T47D (cell line): ENCODE measurements around the gene MEGF6.
"Not testable (repeated sequence)": the region's sequence is repeated elsewhere in the genome, so short reads cannot be mapped to it uniquely, and the experiment has no call there.

Experiments used
- DNase-seq, 2 experiments: peaks; one replicate each; pipeline versions ENCODE4 v3.0.0 to v3.0.0-alpha.2; 2011 to 2012; ENCODE audit warnings: low read depth in 1 of 2, low spot score in 1 of 2
- JUND ChIP-seq: IDR thresholded peaks from 2 replicates; pipeline ENCODE4 v1.6.1; 2012; ENCODE audit warnings: low read depth
- in situ Hi-C: cut with HindIII; loops from 2 replicates; pipeline ENCODE4 v1.10.0; 2016; ENCODE audit warnings: low sequenced_read_pairs, low pct_unique_long_range_greater_than_20kb

The MEGF6 gene

DNA sequence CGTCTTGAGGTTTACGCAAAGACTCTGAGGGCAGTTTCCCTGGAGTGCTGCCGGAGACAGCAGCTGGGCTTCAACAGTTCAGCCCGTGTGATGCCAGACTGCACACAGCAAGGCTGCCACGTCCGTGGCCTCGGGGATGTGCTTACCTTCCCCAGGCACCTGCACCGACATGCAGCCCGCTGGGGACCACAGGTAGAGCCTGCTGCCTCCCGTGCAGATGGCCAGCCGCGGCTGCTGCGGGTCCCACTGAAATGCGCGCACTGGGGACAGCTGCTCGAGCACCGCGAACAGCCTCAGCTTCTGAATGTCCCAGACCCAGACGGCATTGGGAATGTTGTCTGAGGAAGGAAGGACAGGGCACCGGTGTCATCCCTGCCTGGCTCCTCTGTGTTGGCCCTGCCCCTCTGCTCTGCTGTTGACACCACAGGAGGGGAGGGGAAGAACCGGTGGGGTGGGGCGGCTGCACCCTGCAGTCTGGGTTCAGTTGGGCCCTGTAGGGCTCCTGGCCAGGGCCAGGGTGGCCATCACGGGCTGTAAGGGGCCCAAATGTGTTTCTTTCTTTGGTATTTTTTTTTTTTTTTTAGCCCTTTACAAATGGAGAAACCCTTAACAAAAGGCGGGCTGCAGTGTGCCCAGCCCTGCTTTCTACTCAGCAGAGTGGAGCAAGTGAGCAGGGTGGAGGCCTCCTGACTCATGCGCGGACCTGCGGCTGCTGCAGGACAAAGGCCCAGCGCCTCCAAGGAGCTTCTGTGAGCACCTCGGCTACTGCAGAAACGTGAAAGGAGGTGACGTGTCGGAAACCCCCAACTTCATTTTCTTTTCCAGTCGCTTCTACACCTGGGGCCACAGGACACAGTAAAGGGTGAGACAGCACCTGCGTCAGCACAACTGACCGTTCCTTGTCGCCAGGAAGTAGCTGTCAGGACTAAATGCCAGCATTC lies 20.3 kb upstream of the MEGF6 start:
- in situ Hi-C loops = no loop called here
- TF ChIP-seq JUND = no peak
- DNase-seq = no peak

DNA sequence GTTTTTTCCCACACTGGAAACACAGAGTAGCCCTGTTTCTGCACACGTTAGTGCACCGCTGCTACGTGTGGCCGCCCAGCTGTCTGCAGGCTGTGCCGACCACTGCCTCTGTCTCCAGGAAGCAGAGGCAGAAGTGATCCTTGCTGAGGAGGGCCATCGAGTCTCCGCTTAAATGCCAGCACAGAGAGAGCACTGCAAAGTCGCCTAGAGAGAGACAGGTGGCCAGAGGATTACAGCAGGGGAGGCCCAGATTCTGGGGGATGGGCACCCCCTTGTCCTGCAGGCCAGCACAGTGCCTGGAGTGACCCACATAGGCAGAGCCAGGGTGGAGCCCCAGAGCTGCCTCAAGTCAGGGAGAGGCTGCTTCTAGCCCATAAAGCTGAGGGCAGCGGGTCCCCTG lies 19.6 kb upstream of the MEGF6 start:
- in situ Hi-C loops = no loop called here
- no peak for DNase-seq
- no peak for TF ChIP-seq JUND

DNA sequence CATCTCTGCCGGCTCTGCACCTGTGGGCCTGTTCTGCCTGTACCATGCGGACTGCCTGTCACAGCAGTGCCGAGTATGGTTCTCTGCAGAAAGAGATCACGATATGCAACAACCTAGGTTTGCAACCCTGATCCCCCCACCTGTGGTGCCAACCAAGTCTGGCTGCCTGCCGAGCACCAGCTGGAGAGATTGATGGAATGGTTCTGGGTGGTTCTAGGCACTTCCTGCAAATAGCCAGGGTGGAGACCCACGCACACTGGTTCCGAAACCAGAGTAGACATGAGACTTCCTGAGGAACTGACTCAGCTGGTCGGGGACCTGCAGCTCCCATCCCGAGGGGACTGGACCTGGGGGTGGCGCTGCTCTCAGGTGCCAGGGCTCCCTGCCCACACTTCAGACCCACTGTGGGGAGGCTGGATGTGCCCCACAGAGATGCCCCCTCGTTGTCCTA lies 18.9 kb upstream of the MEGF6 start:
- no peak for TF ChIP-seq JUND
- in situ Hi-C loops = no loop called here
- DNase-seq = no peak

DNA sequence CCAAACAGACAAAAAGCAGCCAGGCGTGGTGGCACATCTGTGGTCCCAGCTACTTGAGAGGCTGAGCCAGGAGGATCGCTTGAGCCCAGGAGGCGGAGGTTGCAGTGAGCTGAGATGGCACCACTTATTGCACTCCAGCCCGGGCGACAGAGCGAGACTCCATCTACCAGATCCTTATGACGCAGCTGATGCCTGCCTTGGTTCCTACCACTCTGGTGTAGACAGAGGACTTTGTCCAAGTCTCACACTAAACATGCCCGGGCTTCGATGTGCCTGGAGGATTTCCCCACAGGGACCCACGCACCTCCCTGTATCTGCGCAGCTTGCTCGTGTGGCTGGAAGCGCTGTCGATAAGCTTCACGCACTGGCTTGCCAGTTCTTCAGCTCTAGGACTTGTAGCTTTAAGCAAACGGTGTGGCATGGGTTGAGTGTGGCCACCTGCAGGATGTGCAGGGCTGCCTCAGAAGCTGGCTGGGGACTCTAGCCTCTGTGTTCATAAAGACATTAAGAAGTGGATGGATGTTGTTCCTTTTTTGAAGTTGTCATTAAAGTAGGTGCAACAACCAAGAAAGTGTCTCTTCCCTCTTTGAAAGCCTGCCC lies 18.4 kb upstream of the MEGF6 start:
- TF ChIP-seq JUND = no peak
- in situ Hi-C loops = no loop called here
- DNase-seq = no peak

DNA sequence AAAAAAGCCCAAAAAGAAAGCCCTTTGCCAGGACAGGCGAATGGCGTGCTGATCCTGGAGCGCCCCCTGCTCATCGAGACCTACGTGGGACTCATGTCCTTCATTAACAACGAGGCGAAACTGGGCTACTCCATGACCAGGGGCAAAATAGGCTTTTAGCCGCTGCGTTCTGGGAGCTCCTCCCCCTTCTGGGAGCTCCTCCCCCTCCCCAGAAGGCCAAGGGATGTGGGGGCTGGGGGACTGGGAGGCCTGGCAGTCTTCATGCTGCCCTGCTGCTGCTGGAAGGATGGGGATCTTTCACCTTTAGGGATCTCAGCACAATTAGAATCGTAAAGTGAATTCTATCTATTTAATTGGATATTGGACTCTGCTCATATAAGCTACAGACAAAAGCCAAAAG lies 17.1 kb upstream of the MEGF6 start:
- TF ChIP-seq JUND = no peak
- no peak for DNase-seq
- in situ Hi-C loops = no loop called here

DNA sequence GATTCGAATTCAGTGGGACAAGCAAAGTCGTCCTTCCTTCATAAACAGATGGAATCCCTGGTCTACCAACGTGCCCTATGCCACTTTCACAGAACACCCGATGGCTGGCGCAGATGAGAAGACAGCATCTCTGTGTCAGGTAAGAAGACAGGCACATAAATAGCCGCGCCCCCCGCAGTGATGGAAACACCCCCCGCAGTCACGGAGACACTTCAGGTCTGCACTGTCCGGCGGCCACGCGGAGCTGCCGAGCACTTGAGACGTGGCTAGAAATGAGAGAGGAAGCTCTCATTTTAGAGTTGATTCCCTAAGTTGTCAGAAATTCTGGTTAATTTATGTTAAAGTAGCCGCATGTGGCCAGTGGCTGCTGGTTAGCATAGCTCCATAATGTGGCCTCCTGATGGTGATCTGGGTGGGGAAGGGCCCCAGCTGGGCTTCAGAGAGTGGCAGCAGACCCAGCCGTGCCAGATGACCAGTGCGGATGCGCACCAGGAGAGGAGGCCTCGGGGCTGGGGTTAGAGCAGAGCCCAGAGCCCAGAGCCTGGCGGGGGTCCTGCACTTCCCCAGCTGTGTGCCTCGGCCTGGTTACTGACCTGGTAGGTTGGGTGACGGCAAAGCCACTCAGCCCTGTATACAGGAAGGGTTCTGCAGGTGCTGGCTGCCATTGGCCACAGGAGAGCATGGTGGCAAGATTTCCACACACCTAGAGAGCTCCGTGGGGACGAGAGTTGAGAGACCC lies 16.4 kb upstream of the MEGF6 start:
- no peak for TF ChIP-seq JUND
- in situ Hi-C loops = no loop called here
- no peak for DNase-seq

DNA sequence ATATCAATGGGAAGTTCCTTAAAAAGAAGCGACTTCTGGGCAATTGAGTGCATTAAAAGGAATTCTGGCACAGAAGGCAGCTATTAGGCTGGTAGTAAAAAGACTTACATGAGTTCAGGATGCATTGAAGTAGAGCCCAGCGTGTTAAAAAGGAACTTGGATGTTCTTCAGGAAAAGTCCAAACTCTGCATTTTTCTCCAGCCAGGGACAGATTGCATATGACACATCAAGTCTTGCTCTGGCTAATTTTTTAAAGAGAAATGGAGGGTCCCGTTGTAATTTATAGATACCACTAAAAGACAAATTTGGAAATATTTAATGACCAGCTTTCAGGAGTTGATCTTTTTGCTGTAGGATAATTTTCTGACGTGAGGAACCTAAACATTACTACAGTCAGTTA lies 14.7 kb upstream of the MEGF6 start:
- no peak for DNase-seq
- in situ Hi-C loops = no loop called here
- TF ChIP-seq JUND = no peak

DNA sequence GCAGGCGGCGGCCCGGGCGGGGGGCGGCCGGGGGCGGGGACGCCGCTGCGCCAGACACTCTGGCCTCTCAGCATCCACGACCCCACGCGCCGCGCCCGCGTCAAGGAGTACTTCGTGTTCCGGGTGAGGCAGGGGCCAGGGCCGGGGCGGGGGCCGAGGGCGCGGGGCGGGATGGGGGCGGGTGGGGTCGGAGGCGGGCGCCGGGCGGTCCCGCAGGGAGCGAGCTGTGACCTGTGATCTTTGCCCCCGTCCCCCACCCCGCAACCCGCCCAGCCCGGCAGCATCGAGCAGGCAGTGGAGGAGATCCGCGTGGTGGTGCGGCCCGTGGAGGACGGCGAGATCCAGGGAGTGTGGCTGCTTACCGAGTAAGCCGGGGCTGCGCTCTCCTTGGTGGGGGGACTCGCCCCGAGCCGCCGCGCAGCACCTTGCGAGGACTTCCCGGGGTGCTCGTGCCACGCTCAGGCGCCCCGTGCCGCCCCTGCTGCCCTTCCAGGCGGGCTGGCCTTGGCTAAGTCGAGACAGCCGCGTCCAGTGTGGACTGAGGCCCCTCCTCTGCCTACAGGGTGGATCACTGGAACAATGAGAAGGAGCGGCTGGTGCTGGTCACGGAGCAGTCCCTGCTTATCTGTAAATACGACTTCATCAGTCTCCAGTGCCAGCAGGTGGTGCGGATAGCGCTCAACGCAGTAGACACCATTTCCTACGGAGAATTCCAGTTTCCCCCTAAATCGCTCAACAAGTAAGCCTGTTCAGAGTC lies 14.0 kb upstream of the MEGF6 start:
- no peak for DNase-seq
- in situ Hi-C loops = no loop called here
- no peak for TF ChIP-seq JUND

DNA sequence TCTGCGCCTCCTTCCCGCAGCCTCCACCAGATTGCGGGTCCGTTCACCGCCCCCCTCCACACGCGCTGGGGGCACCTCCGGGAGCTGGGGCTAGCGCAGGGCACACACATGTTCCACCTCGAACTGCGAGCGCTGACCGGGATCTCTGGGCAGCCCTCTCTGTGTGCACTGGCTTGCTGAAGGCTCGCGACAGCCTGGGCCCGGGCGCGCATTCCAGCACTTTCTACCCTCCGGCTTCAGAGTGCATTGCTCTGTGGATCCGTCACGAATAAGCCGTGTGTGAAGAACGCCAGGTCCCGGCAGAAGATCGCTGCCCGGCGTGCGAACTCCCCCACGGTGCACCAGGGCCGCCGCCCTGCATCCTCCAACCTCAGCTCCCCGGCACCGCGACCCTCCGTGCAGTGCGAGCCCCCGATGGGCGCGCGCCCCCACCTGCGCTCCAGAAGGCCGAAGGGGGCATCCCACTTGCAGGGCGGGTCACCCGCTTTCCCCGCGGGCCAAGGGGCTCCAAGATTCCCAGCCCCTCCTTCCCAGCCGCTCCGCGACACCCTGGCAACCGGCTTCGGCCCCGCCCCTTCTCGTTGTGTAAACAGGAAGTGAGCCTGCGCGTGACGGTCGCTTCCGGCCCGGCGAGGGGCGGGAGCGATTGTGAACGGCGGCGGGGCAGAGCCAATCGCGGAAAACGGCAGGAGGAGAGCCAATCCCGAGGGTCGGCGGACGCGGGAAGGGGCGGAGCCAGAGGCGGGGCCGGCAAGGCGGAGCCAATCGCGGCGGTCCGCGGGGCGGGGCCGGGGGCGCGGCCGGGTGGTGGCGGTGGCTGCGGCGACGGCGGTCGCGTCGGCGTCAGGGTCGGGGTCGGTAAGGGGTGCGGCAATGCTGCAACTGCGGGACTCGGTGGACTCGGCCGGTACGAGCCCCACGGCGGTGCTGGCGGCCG lies 13.2 kb upstream of the MEGF6 start, which contains the start of gene TPRG1L:
TSS of gene TPRG1L (plus strand) at position 816 of the 937 bp plus-strand sequence. CDS start at position 874, 58 bp downstream.
- TF ChIP-seq JUND = no peak
- in situ Hi-C loops = no loop called here

DNA sequence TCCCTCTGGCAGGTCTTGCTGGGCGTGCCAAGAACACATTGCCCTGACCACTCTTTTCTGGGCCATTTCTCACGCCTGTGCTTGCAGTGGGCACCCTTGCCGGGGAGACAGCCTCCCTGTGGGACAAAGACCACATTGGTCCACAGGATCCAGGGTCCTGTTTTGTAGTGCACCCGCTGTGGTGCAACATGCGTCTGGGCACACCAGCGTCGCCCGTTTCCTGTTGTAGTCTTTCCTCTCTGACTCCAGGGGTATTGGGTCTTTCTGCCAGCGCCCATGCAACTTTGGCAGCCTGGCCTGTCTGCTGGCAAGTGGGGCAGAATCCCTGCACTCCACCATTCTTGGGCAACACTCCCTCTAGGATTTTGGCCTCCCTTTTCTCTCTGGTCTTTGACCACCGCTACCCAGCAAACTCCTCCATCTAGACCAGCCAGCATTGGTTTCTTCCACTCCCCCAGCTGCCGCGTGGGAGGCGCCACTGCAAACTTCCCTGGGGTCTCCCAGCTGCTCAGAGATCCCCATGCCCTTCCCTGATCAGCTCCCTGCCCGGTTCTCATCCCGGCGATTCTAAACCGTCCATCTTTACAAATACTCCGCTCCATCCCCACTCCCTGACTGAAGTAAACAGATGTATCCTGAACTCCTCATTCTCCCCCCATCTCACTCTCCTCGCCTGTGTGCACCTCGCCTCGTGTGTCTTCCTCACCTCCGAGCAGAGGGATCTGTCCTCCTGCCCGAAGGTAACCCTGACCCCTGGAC lies 12.3 kb upstream of the MEGF6 start:
- DNase-seq = no peak
- no peak for TF ChIP-seq JUND
- in situ Hi-C loops = no loop called here

More for the DNA sequence above, 13.2 kb upstream of the MEGF6 start, which contains the start of gene TPRG1L:
- DNase-seq = peak; percentile 95 to 99

DNA sequence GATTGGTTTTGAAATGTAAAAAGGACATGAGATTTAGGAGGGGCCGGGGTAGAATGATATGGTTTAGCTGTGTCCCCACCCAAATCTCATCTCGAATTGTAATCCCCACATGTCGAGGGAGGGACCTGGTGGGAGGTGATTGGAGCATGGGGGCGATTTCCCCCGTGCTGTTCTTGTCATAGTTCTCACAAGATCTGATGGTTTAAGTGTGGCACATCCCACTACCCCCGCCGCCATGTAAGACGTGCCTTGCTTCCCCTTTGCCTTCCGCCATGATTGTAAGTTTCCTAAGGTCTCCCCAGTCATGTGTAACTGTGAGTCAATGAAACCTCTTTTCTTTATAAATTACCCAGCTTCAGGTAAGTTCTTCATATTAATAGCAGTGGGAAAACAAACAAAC lies 10.8 kb upstream of the MEGF6 start:
- in situ Hi-C loops = not testable (repeated sequence)

DNA sequence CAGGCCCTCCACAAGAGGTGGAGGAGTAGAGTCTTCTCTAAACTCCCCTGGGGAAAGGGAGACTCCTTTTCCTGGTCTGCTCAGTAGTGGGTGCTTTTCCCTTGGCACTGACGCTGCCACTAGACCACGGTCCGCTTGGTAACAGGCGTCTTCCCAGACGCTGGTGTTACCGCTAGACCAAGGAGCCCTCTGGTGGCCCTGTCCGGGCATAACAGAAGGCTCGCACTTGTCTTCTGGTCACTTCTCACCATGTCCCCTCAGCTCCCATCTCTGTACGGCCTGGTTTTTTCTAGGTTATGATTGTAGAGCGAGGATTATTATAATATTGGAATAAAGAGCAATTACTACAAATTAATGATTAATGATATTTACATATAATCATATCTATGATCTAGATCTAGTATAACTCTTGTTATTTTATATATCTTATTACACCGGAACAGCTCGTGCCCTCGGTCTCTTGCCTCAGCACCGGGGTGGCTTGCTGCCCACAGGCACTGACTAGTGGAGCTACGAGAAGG lies 9.9 kb upstream of the MEGF6 start:
- peak in 1 of 2 experiments; percentile 26 for DNase-seq
- in situ Hi-C loops = not testable (repeated sequence)

More for the DNA sequence above, 10.8 kb upstream of the MEGF6 start:
- not testable (repeated sequence) for DNase-seq
